Right lobe of liver (tissue), 6 donors: Measurements from ENCODE around the gene SLC45A2. TPM values are rescaled to one million over a fixed set of nuclear protein-coding genes. Genes with fewer than 3 reads are reported as not detected.

Experiments
- ATAC-seq, 4 donors: fragments of 200-7000 bp; cut with Tn5 transposase; one replicate each; pipeline ENCODE4 v1.9.1; 2020; ENCODE audit warnings: mild to moderate bottlenecking in 4 of 4, moderate library complexity in 4 of 4
- DNase-seq, 3 donors: peaks; one replicate each; pipeline ENCODE4 v3.0.0-alpha.2; 2020
- H3K27ac ChIP-seq, 3 donors: fragments of 200-600 bp; one replicate each; pipeline ENCODE4 v1.8.0; 2022
- H3K27me3 ChIP-seq, 2 donors: fragments of 200-600 bp; one replicate each; pipeline ENCODE4 v1.8.0; 2022
- H3K36me3 ChIP-seq, 4 donors: fragments of 200-600 bp; sonication (generic) in 1 of 4; one replicate each; pipeline versions ENCODE4 v1.5.1 to v1.8.0; 2017 to 2022; ENCODE audit warnings: control low read depth in 1 of 4
- H3K4me1 ChIP-seq, 4 donors: fragments of 200-600 bp; sonication (generic) in 1 of 4; one replicate each; pipeline versions ENCODE4 v1.5.1 to v1.8.0; 2017 to 2022; ENCODE audit warnings: control low read depth in 1 of 4
- H3K4me3 ChIP-seq, 3 donors: fragments of 200-600 bp; one replicate each; pipeline ENCODE4 v1.8.0; 2022
- H3K9me3 ChIP-seq, 4 donors: fragments of 200-600 bp; sonication (generic) in 1 of 4; one replicate each; pipeline versions ENCODE4 v1.5.1 to v1.8.0; 2017 to 2022; ENCODE audit warnings: control low read depth in 1 of 4
- POLR2A ChIP-seq: fragments of 450-650 bp; IDR thresholded peaks from one replicate; pipeline ENCODE4 v1.6.1; 2017; ENCODE audit warnings: antibody characterized with exemption, mild to moderate bottlenecking
- WGBS: methylation state at CpG from one replicate; pipeline ENCODE4 v1.1.6; 2018; ENCODE audit warnings: low coverage, low lambda C conversion rate; ENCODE audit not compliant: insufficient coverage; ENCODE audit errors: missing lambda C conversion rate; 5-methylcytosine and 5-hydroxymethylcytosine counted together
- intact Hi-C, 2 donors: fragments of 100-400 bp; cut with DNase I; formaldehyde crosslinking; loops; one replicate each; pipeline versions ENCODE4 v1.11.2 to v1.14.1; 2022
- total RNA-seq, 6 experiments: library from RNA; depleted of rRNA in 2 of 6; stranded (reverse); fragments of >200 nt in 2 of 6; fragmentation: NEBNext Ultra II Directional in 3 of 6; extraction: Animal tissue kit (Norgen Biotek cat#: 25700) in 3 of 6; gene quantifications; one replicate each; pipeline versions ENCODE4 v1.1.0 to v1.2.4, GENCODE V29; 2016 to 2023
- TF ChIP-seq, protein P1 (sequence below), 4 donors: fragments of 200-600 bp in 3 of 4; fragments of 450-650 bp in 1 of 4; IDR thresholded peaks; one replicate each; pipeline versions ENCODE4 v1.5.1 to v1.8.0; 2016 to 2022; ENCODE audit warnings: antibody characterized with exemption in 4 of 4, mild to moderate bottlenecking in 2 of 4
- donor health status: DM: no; HTN: yes; CAD: no.
- donor health status: DM: no; HTN: no; CAD: no.
- donor health status: DM: no; HTN: no; CAD: no.
- donor health status: DM: no; HTN: yes; CAD: no.
- donor health status: DM: no; HTN: yes; CAD: no.

The SLC45A2 gene
- total RNA-seq, 6 experiments from 2014 or later = 0.20 to 2.3 (median 0.37) TPM

DNA sequence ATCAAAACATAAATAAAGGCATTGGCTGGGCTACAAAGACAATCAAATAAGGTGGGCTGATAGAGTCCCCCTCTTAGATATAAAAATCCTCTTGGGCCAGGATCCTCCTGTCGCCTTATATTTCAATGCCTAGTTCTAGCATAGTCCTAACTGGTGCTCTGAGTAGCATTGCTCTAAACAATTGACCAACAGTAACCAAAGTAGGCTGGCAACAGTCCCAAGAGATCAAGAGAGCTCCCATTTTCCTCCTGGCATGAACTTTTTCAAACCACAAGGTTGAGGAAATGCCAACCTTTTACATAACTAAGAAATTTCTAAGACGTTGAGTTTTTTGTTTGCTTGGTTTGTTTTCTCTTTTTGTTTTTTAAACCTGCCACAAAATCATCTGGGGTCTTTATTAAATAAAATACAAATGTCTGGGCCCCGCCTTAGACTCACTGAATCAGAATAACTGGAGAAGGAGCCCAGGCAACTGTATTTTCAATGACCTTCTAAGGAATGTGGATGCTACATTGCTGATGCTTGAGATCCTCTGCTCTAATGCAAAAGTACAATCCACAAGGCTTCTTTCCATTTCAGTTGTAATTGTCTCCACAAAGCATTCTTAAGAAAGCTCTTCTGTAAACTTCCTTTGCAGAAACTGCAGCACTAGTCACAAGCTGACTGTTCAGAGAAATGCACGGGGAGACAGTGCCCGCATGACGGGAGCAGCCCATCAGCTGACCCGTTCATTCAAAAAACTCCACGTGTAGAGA is 2.9 kb downstream of the SLC45A2 start:
- no peaks in the 10 kb centered on the region for H3K9me3 ChIP-seq
- DNase-seq (no peak), ATAC-seq (no peak)
- no peak overlapping the region for H3K27ac ChIP-seq
- 79% methylated on average over 7 of the region's 8 CpGs for WGBS
- peaks cover 0 to 2% (median 0%) of the 10 kb centered on the region in 4 donors for H3K36me3 ChIP-seq
- peaks cover 0 to 15% (median 3%) of the 10 kb centered on the region in 4 donors for H3K4me1 ChIP-seq
- TF ChIP-seq, protein P1, sequence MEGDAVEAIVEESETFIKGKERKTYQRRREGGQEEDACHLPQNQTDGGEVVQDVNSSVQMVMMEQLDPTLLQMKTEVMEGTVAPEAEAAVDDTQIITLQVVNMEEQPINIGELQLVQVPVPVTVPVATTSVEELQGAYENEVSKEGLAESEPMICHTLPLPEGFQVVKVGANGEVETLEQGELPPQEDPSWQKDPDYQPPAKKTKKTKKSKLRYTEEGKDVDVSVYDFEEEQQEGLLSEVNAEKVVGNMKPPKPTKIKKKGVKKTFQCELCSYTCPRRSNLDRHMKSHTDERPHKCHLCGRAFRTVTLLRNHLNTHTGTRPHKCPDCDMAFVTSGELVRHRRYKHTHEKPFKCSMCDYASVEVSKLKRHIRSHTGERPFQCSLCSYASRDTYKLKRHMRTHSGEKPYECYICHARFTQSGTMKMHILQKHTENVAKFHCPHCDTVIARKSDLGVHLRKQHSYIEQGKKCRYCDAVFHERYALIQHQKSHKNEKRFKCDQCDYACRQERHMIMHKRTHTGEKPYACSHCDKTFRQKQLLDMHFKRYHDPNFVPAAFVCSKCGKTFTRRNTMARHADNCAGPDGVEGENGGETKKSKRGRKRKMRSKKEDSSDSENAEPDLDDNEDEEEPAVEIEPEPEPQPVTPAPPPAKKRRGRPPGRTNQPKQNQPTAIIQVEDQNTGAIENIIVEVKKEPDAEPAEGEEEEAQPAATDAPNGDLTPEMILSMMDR (IDR thresholded peaks at IDR 0.05) = no peak
- TF ChIP-seq POLR2A = no peak
- intact Hi-C loops = no loop called here
- H3K4me3 ChIP-seq = no peak overlapping the region
- H3K27me3 ChIP-seq = no peaks in the 10 kb centered on the region

DNA sequence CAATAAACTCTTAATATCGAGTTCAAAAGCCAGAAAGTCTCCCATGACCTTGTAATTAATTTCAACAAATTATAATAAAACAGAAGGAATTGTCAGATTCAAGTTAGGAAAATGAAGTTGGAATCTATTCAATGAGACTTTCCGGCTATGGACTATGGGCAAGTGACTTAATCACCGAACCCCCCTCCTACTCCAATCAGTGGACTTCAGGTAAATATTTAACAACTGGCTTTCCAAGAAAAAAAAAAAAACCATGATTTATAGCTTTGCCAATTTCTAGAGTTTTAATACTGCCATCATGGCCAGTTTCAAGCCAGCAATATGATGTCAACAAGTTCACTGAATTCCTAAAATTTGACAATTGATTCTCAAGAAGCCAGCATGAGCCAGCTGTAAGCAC is 4.5 kb downstream of the SLC45A2 start:
- no peaks in the 10 kb centered on the region for H3K27me3 ChIP-seq
- intact Hi-C loops = no loop called here
- peaks cover 0 to 15% (median 3%) of the 10 kb centered on the region in 4 donors for H3K4me1 ChIP-seq
- no peaks in the 10 kb centered on the region for H3K9me3 ChIP-seq
- no peak for DNase-seq
- WGBS = 32% methylated on average over 3 of the region's 3 CpGs
- H3K36me3 ChIP-seq = no peaks in the 10 kb centered on the region
- no peak overlapping the region for H3K4me3 ChIP-seq
- H3K27ac ChIP-seq = no peak overlapping the region
- no peak for TF ChIP-seq POLR2A
- TF ChIP-seq, protein P1 (IDR thresholded peaks at IDR 0.05) = no peak
- ATAC-seq = peak in 2 of 4 donors; percentile 23 to 49

DNA sequence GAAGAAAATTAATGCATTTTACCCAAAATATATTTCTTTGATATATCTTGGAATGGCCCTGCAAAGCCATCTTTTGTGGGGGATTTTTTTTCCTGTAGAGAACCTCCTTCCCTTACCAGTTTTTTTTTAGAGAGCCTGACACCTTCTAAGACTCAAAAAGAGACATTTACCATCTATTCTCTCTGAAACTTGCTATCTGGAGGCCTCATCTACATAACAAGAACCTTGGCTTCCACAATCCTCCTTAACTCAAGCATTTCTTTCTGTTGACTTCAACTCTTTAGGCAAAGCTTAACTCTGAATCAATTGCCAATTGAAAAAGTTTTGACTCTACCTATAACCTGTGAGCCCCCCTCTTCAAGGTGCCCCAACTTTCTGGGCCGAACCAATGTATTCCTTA is 6.2 kb downstream of the SLC45A2 start:
- no peak for TF ChIP-seq POLR2A
- TF ChIP-seq, protein P1 (IDR thresholded peaks at IDR 0.05) = no peak
- Histone ChIP-seq H3K27me3 (no peaks in the 10 kb centered on the region), H3K4me3 (no peak overlapping the region), H3K36me3 (no peaks in the 10 kb centered on the region), H3K4me1 (peaks cover 0 to 4% (median under 1%) of the 10 kb centered on the region in 4 donors), H3K27ac (no peak overlapping the region), H3K9me3 (no peaks in the 10 kb centered on the region)
- DNase-seq (no peak), ATAC-seq (no peak)
- 90% methylated on average over 1 of the region's 1 CpG for WGBS
- intact Hi-C loops = no loop called here

DNA sequence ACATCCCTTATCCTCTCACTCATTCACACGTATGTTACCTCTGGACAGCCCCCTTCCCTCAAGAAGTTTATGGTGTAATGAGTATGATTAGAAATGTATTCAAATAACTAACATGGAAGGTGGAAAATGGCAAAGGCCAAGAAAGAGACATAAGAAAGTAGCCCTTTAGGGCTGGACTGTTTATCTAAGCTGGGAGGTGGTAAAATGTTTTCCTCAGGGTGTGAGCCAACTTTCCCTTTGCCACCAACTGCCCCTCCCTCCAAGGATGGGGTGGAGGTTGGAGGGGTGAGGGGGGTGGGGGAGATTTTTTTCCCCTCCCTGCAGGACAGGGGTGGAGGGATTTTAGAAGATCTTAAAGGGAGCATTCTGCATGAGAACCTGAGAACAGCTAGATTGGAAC is 8.2 kb downstream of the SLC45A2 start:
- Histone ChIP-seq H3K27ac (no peak overlapping the region), H3K4me1 (peaks cover 0 to 4% (median 0%) of the 10 kb centered on the region in 4 donors), H3K9me3 (no peaks in the 10 kb centered on the region), H3K36me3 (no peaks in the 10 kb centered on the region), H3K27me3 (no peaks in the 10 kb centered on the region), H3K4me3 (no peak overlapping the region)
- TF ChIP-seq POLR2A = no peak
- WGBS = 65% methylated on average over 1 of the region's 1 CpG
- intact Hi-C loops = no loop called here
- ATAC-seq (no peak), DNase-seq (no peak)

DNA sequence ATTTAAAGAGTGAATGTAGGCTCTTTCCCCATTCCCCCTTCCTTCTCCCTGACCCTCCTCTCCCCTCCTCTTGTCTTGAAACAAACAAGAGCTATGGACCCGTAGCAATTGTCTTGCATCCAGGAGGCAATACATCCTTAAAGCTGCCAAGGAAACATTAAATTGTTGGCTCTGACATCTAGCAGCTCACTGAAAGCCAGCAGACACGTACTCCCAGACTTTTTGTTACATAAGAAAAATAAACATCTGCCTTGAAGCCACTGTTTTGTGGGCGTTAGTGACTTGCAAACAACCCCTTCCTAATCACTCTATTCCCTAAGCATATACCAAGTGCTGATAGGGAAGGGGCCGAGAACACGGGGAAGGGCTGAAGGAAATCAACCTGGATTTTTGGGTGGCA is 8.6 kb downstream of the SLC45A2 start:
- intact Hi-C loops = no loop called here
- TF ChIP-seq POLR2A = no peak
- TF ChIP-seq, protein P1 (IDR thresholded peaks at IDR 0.05) = no peak
- Histone ChIP-seq H3K9me3 (no peaks in the 10 kb centered on the region), H3K36me3 (no peaks in the 10 kb centered on the region), H3K27ac (no peak overlapping the region), H3K4me1 (no peaks in the 10 kb centered on the region), H3K27me3 (no peaks in the 10 kb centered on the region), H3K4me3 (no peak overlapping the region)
- no peak for DNase-seq
- ATAC-seq = no peak
- WGBS = 54% methylated on average over 5 of the region's 5 CpGs
